ENCODE data around the gene SPIB. TPM values are rescaled to one million over a fixed set of nuclear protein-coding genes. Genes with fewer than 3 reads are reported as not detected.

SPIB gene
- total and polyA plus RNA-seq, 5 donors = 0.02 to 0.29 (median 0.14) TPM; not detected in 2

DNA sequence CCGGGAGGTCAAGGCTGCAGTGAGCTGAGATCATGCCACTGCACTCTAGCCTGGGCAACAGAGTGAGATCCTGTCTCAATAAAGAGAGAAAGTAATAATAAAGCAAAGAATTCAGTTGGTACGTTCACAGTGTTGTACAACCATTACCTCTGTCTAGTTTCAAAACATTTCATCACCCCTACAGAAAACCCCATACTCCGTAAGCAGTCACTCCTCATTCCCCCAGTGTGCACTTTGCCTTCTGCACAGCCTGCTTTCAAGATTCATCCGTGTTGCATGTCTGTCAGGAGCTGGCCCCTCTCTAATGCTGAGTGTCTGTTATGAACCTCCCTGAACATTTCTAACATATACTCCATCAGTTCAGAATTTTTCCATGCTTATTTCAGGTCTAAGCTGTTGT lies 25.1 kb upstream of the SPIB start:
- H3K27me3 ChIP-seq (ENCODE audit: control insufficient read depth, insufficient read depth) = no peaks in the 10 kb centered on the region
- no peak for DNase-seq
- intact Hi-C loops (cut with DNase I) = no loop called here
- H3K4me3 ChIP-seq (ENCODE audit: low read length) = no peak overlapping the region
- ATAC-seq = no peak
- no peaks in the 10 kb centered on the region for H3K4me1 ChIP-seq (ENCODE audit: control insufficient read depth, insufficient read depth, low read length)
- WGBS = 91% methylated on average over 4 of the region's 4 CpGs
- H3K27ac ChIP-seq (ENCODE audit: low read length) = no peak overlapping the region
- no peaks in the 10 kb centered on the region for H3K9me3 ChIP-seq (ENCODE audit: control insufficient read depth, low read length)

DNA sequence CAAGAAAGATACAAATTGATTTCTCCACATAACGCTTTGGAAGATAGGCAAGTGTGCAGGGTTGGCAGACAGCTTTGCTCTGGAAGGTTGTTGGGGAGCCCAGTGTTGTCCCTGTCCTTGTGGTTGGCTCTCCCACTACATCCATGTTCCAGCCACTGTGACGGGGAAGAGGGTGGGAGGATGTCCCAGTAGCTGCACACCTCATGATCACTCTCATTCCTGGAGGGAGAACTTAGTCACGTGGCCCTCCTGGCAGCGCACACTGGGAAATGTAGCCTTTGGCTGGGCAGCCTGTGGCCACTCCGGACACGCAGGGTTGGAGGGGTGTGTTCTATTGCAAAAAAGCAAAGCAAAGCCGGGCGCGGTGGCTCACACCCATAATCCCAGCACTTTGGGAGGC lies 24.7 kb upstream of the SPIB start:
- no peak overlapping the region for H3K27ac ChIP-seq (ENCODE audit: low read length)
- no peaks in the 10 kb centered on the region for H3K4me1 ChIP-seq (ENCODE audit: control insufficient read depth, insufficient read depth, low read length)
- no peaks in the 10 kb centered on the region for H3K27me3 ChIP-seq (ENCODE audit: control insufficient read depth, insufficient read depth)
- no peak overlapping the region for H3K4me3 ChIP-seq (ENCODE audit: low read length)
- H3K9me3 ChIP-seq (ENCODE audit: control insufficient read depth, low read length) = no peaks in the 10 kb centered on the region
- intact Hi-C loops (cut with DNase I) = no loop called here
- DNase-seq (no peak), ATAC-seq (no peak)
- 95% methylated on average over 9 of the region's 9 CpGs for WGBS

DNA sequence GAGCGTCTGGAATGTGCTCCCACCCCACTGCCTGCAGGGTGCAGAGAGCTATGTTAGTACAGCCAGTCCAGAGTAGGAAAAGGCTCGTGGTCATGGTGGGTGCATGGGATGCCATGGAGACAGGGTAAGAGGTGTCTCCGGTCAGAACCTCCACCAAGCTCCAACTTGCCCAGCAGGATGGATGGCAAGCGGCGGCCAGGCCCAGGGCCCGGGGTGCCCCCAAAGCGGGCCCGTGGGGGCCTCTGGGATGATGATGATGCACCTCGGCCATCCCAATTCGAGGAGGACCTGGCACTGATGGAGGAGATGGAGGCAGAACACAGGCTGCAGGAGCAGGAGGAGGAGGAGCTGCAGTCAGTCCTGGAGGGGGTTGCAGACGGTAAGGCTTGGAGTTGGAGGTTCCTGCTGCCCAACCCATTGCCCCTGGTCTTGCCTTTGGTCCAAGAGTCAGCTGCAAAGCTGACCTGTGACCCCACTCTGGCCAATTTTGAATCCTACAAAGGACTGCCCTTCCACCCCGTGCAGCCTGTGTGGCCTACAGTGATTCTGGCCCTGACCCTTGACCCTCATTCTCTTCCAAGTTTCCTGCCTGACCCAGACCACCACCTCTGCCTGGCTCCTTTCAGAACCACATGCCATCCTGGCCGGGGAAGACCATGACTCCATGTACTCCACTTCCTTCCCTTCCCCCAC lies 19.9 kb upstream of the SPIB start:
- H3K27me3 ChIP-seq (ENCODE audit: control insufficient read depth, insufficient read depth) = no peaks in the 10 kb centered on the region
- ATAC-seq = no peak
- H3K4me3 ChIP-seq (ENCODE audit: low read length) = no peak overlapping the region
- intact Hi-C loops (cut with DNase I) = no loop called here
- DNase-seq = no peak
- 90% methylated on average over 13 of the region's 13 CpGs for WGBS
- no peaks in the 10 kb centered on the region for H3K9me3 ChIP-seq (ENCODE audit: control insufficient read depth, low read length)
- no peaks in the 10 kb centered on the region for H3K4me1 ChIP-seq (ENCODE audit: control insufficient read depth, insufficient read depth, low read length)
- no peak overlapping the region for H3K27ac ChIP-seq (ENCODE audit: low read length)

DNA sequence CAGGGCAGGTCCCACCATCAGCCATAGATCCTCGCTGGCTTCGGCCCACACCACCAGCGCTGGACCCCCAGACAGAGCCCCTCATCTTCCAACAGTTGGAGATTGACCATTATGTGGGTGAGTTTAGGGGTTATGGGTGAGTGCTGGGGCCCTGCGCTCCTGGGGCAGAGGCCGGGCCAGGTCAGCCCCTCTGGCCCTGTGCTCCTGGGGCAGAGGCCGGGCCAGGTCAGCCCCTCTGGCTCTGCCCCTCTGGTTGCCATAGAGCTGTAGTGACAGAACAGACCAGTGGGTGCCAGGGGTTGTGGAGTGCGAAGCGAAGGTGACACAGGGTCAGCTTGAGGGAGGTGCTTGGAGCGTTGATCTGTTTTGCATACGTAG lies 19.4 kb upstream of the SPIB start:
- H3K27ac ChIP-seq (ENCODE audit: low read length) = no peak overlapping the region
- no peaks in the 10 kb centered on the region for H3K4me1 ChIP-seq (ENCODE audit: control insufficient read depth, insufficient read depth, low read length)
- 98% methylated on average over 10 of the region's 10 CpGs for WGBS
- no peak for DNase-seq
- H3K4me3 ChIP-seq (ENCODE audit: low read length) = no peak overlapping the region
- intact Hi-C loops (cut with DNase I) = no loop called here
- H3K9me3 ChIP-seq (ENCODE audit: control insufficient read depth, low read length) = no peaks in the 10 kb centered on the region
- no peak for ATAC-seq
- H3K27me3 ChIP-seq (ENCODE audit: control insufficient read depth, insufficient read depth) = no peaks in the 10 kb centered on the region

DNA sequence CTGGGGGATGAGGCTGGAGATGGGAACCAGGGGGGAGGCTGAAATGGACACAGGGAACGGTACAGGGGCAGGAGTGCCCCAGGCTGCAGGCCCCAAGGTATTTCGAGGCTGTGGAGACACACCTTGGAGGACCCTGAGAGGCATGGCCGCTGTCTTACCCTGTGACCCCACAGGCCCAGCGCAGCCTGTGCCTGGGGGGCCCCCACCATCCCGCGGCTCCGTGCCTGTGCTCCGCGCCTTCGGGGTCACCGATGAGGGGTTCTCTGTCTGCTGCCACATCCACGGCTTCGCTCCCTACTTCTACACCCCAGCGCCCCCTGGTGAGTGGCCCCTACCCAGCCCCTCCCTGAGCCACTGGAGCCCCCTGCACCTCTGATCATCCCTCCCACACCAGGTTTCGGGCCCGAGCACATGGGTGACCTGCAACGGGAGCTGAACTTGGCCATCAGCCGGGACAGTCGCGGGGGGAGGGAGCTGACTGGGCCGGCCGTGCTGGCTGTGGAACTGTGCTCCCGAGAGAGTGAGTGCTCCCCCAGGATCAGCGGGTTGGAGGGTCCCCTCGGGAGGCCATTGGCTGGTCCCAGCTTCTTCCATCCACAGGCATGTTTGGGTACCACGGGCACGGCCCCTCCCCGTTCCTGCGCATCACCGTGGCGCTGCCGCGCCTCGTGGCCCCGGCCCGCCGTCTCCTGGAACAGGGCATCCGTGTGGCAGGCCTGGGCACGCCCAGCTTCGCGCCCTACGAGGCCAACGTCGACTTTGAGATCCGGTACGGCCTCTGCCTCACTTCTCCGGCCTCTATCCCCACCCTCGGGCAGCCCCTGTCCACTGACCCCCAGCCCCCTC lies 16.9 kb upstream of the SPIB start:
- DNase-seq (no peak), ATAC-seq (peak in 1 of 2 donors; percentile 38)
- no peaks in the 10 kb centered on the region for H3K9me3 ChIP-seq (ENCODE audit: control insufficient read depth, low read length)
- no peaks in the 10 kb centered on the region for H3K4me1 ChIP-seq (ENCODE audit: control insufficient read depth, insufficient read depth, low read length)
- intact Hi-C loops (cut with DNase I) = no loop called here
- no peaks in the 10 kb centered on the region for H3K27me3 ChIP-seq (ENCODE audit: control insufficient read depth, insufficient read depth)
- no peak overlapping the region for H3K4me3 ChIP-seq (ENCODE audit: low read length)
- no peak overlapping the region for H3K27ac ChIP-seq (ENCODE audit: low read length)
- WGBS = 92% methylated on average over 48 of the region's 48 CpGs

DNA sequence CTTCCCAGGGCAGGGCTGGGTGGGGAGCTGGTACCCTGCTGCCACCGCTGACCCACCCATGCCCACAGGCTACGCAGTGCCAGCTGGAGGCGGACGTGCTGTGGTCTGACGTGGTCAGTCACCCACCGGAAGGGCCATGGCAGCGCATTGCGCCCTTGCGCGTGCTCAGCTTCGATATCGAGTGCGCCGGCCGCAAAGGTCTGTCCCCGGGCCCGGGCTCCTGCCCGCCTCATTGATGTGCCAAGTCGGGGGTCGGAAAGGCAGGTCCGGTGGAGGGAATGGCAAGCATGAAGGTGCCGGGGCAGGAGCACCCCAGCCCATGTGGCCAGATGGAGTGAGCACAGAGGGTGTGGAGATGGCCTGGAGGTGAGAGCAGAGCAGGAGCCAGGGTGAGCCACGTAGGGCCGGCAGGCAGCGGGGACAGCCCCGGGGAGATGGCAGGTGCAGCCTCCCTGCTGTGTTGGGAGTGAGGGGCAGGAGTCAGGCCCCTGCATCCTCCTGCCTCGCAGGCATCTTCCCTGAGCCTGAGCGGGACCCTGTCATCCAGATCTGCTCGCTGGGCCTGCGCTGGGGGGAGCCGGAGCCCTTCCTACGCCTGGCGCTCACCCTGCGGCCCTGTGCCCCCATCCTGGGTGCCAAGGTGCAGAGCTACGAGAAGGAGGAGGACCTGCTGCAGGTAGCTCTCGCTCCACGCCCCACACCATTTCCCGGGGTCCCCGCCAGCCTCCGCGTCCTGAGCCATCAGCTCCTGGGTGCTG lies 16.0 kb upstream of the SPIB start:
- peak in 1 of 2 donors; percentile 12 for ATAC-seq
- DNase-seq = no peak
- H3K27ac ChIP-seq (ENCODE audit: low read length) = no peak overlapping the region
- no peaks in the 10 kb centered on the region for H3K4me1 ChIP-seq (ENCODE audit: control insufficient read depth, insufficient read depth, low read length)
- 94% methylated on average over 41 of the region's 41 CpGs for WGBS
- intact Hi-C loops (cut with DNase I) = no loop called here
- no peaks in the 10 kb centered on the region for H3K27me3 ChIP-seq (ENCODE audit: control insufficient read depth, insufficient read depth)
- no peak overlapping the region for H3K4me3 ChIP-seq (ENCODE audit: low read length)
- H3K9me3 ChIP-seq (ENCODE audit: control insufficient read depth, low read length) = no peaks in the 10 kb centered on the region

DNA sequence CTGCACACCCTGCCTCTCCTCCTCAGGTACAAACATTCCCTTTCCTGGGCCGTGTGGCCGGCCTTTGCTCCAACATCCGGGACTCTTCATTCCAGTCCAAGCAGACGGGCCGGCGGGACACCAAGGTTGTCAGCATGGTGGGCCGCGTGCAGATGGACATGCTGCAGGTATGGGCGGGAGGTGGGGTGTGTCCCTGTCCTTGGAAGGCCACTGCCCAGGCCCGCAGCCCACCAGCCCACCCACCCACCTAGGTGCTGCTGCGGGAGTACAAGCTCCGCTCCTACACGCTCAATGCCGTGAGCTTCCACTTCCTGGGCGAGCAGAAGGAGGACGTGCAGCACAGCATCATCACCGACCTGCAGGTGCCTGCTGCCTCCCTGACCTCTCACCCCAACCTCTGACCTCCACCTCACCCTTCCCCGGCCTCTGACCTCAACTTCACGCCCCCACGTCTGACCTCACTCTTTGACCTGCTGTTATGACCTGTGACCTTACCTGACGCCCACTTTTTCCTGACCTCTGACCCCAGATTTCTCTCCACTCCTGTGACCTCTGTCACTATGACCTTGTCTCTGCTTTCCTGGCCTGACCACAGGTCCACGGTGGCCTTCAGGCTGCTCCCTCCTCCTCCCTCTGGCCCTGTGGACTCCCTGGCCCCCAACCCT lies 12.4 kb upstream of the SPIB start:
- 90% methylated on average over 22 of the region's 22 CpGs for WGBS
- no peak overlapping the region for H3K27ac ChIP-seq (ENCODE audit: low read length)
- no peaks in the 10 kb centered on the region for H3K9me3 ChIP-seq (ENCODE audit: control insufficient read depth, low read length)
- intact Hi-C loops (cut with DNase I) = no loop called here
- ATAC-seq = no peak
- H3K27me3 ChIP-seq (ENCODE audit: control insufficient read depth, insufficient read depth) = no peaks in the 10 kb centered on the region
- DNase-seq = no peak
- no peak overlapping the region for H3K4me3 ChIP-seq (ENCODE audit: low read length)
- no peaks in the 10 kb centered on the region for H3K4me1 ChIP-seq (ENCODE audit: control insufficient read depth, insufficient read depth, low read length)

DNA sequence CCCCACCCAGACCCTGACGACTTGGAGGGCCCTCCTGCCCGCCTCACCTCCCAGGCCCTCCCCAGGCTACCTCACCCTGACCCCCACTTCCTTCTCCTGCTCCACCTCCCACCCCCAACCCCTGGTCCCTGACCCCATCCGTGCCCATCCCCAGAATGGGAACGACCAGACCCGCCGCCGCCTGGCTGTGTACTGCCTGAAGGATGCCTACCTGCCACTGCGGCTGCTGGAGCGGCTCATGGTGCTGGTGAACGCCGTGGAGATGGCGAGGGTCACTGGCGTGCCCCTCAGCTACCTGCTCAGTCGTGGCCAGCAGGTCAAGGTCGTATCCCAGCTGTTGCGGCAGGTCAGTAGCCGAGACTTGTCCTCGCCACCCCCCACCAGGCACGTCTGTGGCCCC lies 11.9 kb upstream of the SPIB start:
- Histone ChIP-seq H3K4me3 (ENCODE audit: low read length) (no peak overlapping the region), H3K27me3 (ENCODE audit: control insufficient read depth, insufficient read depth) (no peaks in the 10 kb centered on the region), H3K27ac (ENCODE audit: low read length) (no peak overlapping the region), H3K4me1 (ENCODE audit: control insufficient read depth, insufficient read depth, low read length) (no peaks in the 10 kb centered on the region), H3K9me3 (ENCODE audit: control insufficient read depth, low read length) (no peaks in the 10 kb centered on the region)
- WGBS = 96% methylated on average over 19 of the region's 19 CpGs
- DNase-seq (no peak), ATAC-seq (no peak)
- intact Hi-C loops (cut with DNase I) = no loop called here

DNA sequence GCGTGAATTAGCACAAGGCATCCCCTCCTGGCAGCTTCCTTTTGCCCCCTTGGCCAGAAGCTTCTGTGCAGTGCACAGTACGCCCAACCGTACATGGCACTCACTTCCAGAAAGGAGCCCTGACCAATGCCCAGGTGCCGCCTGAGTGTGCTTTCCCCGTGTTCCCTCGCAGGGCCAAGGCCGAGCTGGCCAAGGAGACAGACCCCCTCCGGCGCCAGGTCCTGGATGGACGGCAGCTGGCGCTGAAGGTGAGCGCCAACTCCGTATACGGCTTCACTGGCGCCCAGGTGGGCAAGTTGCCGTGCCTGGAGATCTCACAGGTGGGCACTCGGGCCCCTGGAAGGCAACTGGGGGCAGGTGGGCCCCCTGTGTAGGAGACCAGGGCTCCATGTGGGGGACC lies 9.4 kb upstream of the SPIB start:
- H3K9me3 ChIP-seq (ENCODE audit: control insufficient read depth, low read length) = no peaks in the 10 kb centered on the region
- H3K27ac ChIP-seq (ENCODE audit: low read length) = no peak overlapping the region
- WGBS = 94% methylated on average over 17 of the region's 17 CpGs
- no peak for ATAC-seq
- H3K4me1 ChIP-seq (ENCODE audit: control insufficient read depth, insufficient read depth, low read length) = no peaks in the 10 kb centered on the region
- no peak for DNase-seq
- H3K4me3 ChIP-seq (ENCODE audit: low read length) = no peak overlapping the region
- intact Hi-C loops (cut with DNase I) = no loop called here
- no peaks in the 10 kb centered on the region for H3K27me3 ChIP-seq (ENCODE audit: control insufficient read depth, insufficient read depth)

DNA sequence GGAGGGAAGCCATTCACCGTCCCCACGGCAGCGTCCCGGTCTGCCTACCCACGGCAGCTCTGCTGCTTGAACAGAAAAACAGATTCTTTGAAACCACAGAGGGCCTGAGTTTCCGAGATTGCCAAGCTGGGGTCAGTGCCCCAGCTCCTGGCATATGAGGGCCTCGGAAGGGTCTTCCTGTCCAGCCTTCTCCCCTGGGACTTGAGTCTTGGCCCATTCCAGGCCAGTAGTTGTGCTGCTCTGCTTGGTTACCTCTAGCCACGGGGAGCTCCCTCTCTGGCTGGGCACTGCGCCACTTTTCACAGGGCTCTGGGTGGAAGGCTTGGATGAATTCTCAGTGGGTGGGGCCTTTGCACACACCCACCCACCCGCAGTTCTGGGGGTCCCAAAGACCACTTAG lies 8.6 kb upstream of the SPIB start:
- H3K27ac ChIP-seq (ENCODE audit: low read length) = no peak overlapping the region
- DNase-seq = no peak
- no peak overlapping the region for H3K4me3 ChIP-seq (ENCODE audit: low read length)
- intact Hi-C loops (cut with DNase I) = loop anchor here in 2 of 4 donors (5.0 kb wide), 2 partner anchors 43 to 48 kb away; partner anchors contain the start of gene NAPSA (in 1 of the 2)
- H3K27me3 ChIP-seq (ENCODE audit: control insufficient read depth, insufficient read depth) = no peaks in the 10 kb centered on the region
- no peaks in the 10 kb centered on the region for H3K4me1 ChIP-seq (ENCODE audit: control insufficient read depth, insufficient read depth, low read length)
- H3K9me3 ChIP-seq (ENCODE audit: control insufficient read depth, low read length) = no peaks in the 10 kb centered on the region
- 88% methylated on average over 10 of the region's 10 CpGs for WGBS
- no peak for ATAC-seq

Data from right cardiac atrium (tissue), 5 donors.